ENCODE measurements around the gene TMEM14B. TPM values are rescaled to one million over a fixed set of nuclear protein-coding genes. Genes with fewer than 3 reads are reported as not detected.
A peak's percentile ranks its signal among the peaks of the same experiment; 100 is the strongest.

Gene TMEM14B
- total and polyA plus RNA-seq, 4 donors: 54.2 to 101 (median 91.1) TPM

- no peak for DNase-seq (ENCODE audit: low read depth in 4 of 6, low spot score in 6 of 6)
- Histone ChIP-seq H3K4me1 (ENCODE audit: control insufficient read depth, insufficient read depth, low read length) (no peaks in the 10 kb centered on the region), H3K36me3 (ENCODE audit: control insufficient read depth, insufficient read depth, low read length) (no peaks in the 10 kb centered on the region), H3K27me3 (ENCODE audit: control insufficient read depth, insufficient read depth, low read length) (no peaks in the 10 kb centered on the region), H3K9me3 (ENCODE audit: control insufficient read depth, insufficient read depth, low read length) (no peaks in the 10 kb centered on the region), H3K4me3 (ENCODE audit: low read depth, low read length) (no peak overlapping the region), H3K27ac (ENCODE audit: low read depth, low read length) (no peak overlapping the region)
- WGBS (ENCODE audit: insufficient coverage): 83% methylated on average over 2 of the region's 3 CpGs
Observed at GRCh38 chr6:10800810-10801209, 53.2 kb downstream of the TMEM14B start.

- Histone ChIP-seq H3K4me1 (ENCODE audit: control insufficient read depth, insufficient read depth, low read length) (no peaks in the 10 kb centered on the region), H3K9me3 (ENCODE audit: control insufficient read depth, insufficient read depth, low read length) (no peaks in the 10 kb centered on the region), H3K4me3 (ENCODE audit: low read depth, low read length) (no peak overlapping the region), H3K36me3 (ENCODE audit: control insufficient read depth, insufficient read depth, low read length) (no peaks in the 10 kb centered on the region), H3K27me3 (ENCODE audit: control insufficient read depth, insufficient read depth, low read length) (no peaks in the 10 kb centered on the region), H3K27ac (ENCODE audit: low read depth, low read length) (no peak overlapping the region)
- WGBS (ENCODE audit: insufficient coverage): no CpG with 5 or more reads among the region's 2 CpGs
- DNase-seq (ENCODE audit: low read depth in 4 of 6, low spot score in 6 of 6): peak in 5 of 6 donors; percentile 31 to 90 (median 44)
Observed at GRCh38 chr6:10801224-10801848, 53.7 kb downstream of the TMEM14B start.

Small RNA genes lying within 50 kb of the gene (small RNA-seq; reads per million reads assigned to genes)
- gene RNA5SP203 (ENCODE audit: low replicate concordance): not detected

Other genes starting within 250 kb of the TMEM14B start
- 10 to 100 TPM; 16.8 to 28.8 TPM for gene GCNT2, start 226.5 kb upstream of the TMEM14B start, total RNA-seq
- gene GCNT2, start 226.5 kb upstream of the TMEM14B start, polyA plus RNA-seq (ENCODE audit: insufficient read length in 2 of 2): 1 to 10 TPM; 7.9 to 9.5 TPM
- 1 to 10 TPM in 1 of 2 donors, under 1 TPM in 1; 0.99 to 7.1 TPM for gene C6orf52, start 53.2 kb upstream of the TMEM14B start, total RNA-seq
- 1 to 10 TPM; 7.1 to 7.6 TPM for gene C6orf52, start 53.2 kb upstream of the TMEM14B start, polyA plus RNA-seq (ENCODE audit: insufficient read length in 2 of 2)
- 10 to 100 TPM; 21.1 to 23.4 TPM for gene PAK1IP1, start 52.8 kb upstream of the TMEM14B start, total RNA-seq
- gene PAK1IP1, start 52.8 kb upstream of the TMEM14B start, polyA plus RNA-seq (ENCODE audit: insufficient read length in 2 of 2): 10 to 100 TPM; 19.9 to 20.6 TPM
- 100 to 1,000 TPM in 1 of 2 donors, 10 to 100 TPM in 1; 65.1 to 146 TPM for gene TMEM14C, start 24.7 kb upstream of the TMEM14B start, total RNA-seq
- 100 to 1,000 TPM; 106 to 115 TPM for gene TMEM14C, start 24.7 kb upstream of the TMEM14B start, polyA plus RNA-seq (ENCODE audit: insufficient read length in 2 of 2)
- 1 to 10 TPM in 1 of 2 donors, under 1 TPM in 1; 0.79 to 2.0 TPM for gene MAK, start 90.7 kb downstream of the TMEM14B start, total RNA-seq
- gene MAK, start 90.7 kb downstream of the TMEM14B start, polyA plus RNA-seq (ENCODE audit: insufficient read length in 2 of 2): 1 to 10 TPM; 2.4 to 2.6 TPM
- not detected for gene GCM2, start 134.2 kb downstream of the TMEM14B start, total RNA-seq
- under 1 TPM in 1 of 2 donors, not detected in 1; 0.23 TPM for gene GCM2, start 134.2 kb downstream of the TMEM14B start, polyA plus RNA-seq (ENCODE audit: insufficient read length in 2 of 2)
- gene SYCP2L, start 139.2 kb downstream of the TMEM14B start, total RNA-seq: 1 to 10 TPM; 2.8 to 5.9 TPM
- 1 to 10 TPM; 3.5 to 4.8 TPM for gene SYCP2L, start 139.2 kb downstream of the TMEM14B start, polyA plus RNA-seq (ENCODE audit: insufficient read length in 2 of 2)

Data from spinal cord (tissue), 10 donors.